ENCODE results near the gene GNAQ. TPM values are rescaled to one million over a fixed set of nuclear protein-coding genes. Genes with fewer than 3 reads are reported as not detected.

The GNAQ gene
- total RNA-seq, 4 donors from 2014 or later: 35.4 to 95.7 (median 52.3) TPM

GRCh38 chr9:77989909-77990308 is 41.7 kb downstream of the GNAQ start:
- intact Hi-C loops (cut with DNase I; ENCODE audit: low total_unique reads): no loop called here
- no peak for DNase-seq

GRCh38 chr9:77989458-77989857 is 42.2 kb downstream of the GNAQ start:
- Histone ChIP-seq H3K27me3 (no peaks in the 10 kb centered on the region), H3K9me3 (no peaks in the 10 kb centered on the region), H3K27ac (no peak overlapping the region), H3K4me1 (peaks cover 4 to 8% of the 10 kb centered on the region in 2 donors), H3K36me3 (no peaks in the 10 kb centered on the region), H3K4me3 (no peak overlapping the region)
- DNase-seq: no peak
- TF ChIP-seq, protein P1, sequence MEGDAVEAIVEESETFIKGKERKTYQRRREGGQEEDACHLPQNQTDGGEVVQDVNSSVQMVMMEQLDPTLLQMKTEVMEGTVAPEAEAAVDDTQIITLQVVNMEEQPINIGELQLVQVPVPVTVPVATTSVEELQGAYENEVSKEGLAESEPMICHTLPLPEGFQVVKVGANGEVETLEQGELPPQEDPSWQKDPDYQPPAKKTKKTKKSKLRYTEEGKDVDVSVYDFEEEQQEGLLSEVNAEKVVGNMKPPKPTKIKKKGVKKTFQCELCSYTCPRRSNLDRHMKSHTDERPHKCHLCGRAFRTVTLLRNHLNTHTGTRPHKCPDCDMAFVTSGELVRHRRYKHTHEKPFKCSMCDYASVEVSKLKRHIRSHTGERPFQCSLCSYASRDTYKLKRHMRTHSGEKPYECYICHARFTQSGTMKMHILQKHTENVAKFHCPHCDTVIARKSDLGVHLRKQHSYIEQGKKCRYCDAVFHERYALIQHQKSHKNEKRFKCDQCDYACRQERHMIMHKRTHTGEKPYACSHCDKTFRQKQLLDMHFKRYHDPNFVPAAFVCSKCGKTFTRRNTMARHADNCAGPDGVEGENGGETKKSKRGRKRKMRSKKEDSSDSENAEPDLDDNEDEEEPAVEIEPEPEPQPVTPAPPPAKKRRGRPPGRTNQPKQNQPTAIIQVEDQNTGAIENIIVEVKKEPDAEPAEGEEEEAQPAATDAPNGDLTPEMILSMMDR (IDR thresholded peaks at IDR 0.05): no peak
- TF ChIP-seq POLR2A (IDR thresholded peaks at IDR 0.05): no peak
- intact Hi-C loops (cut with DNase I; ENCODE audit: low total_unique reads): no loop called here

More at GRCh38 chr9:77989909-77990308, 41.7 kb downstream of the GNAQ start:
- Histone ChIP-seq H3K27me3 (no peaks in the 10 kb centered on the region), H3K27ac (no peak overlapping the region), H3K4me3 (no peak overlapping the region), H3K9me3 (no peaks in the 10 kb centered on the region), H3K4me1 (peaks cover 4 to 8% of the 10 kb centered on the region in 2 donors), H3K36me3 (no peaks in the 10 kb centered on the region)
- TF ChIP-seq, protein P1 (IDR thresholded peaks at IDR 0.05): no peak
- no peak for TF ChIP-seq POLR2A (IDR thresholded peaks at IDR 0.05)

GRCh38 chr9:77988630-77989029 is 43.0 kb downstream of the GNAQ start:
- DNase-seq: no peak
- Histone ChIP-seq H3K4me1 (peaks cover 4 to 8% of the 10 kb centered on the region in 2 donors), H3K36me3 (no peaks in the 10 kb centered on the region), H3K4me3 (no peak overlapping the region), H3K27ac (no peak overlapping the region), H3K27me3 (no peaks in the 10 kb centered on the region), H3K9me3 (no peaks in the 10 kb centered on the region)
- no peak for TF ChIP-seq POLR2A (IDR thresholded peaks at IDR 0.05)
- TF ChIP-seq, protein P1 (IDR thresholded peaks at IDR 0.05): no peak
- intact Hi-C loops (cut with DNase I; ENCODE audit: low total_unique reads): no loop called here

DNA sequence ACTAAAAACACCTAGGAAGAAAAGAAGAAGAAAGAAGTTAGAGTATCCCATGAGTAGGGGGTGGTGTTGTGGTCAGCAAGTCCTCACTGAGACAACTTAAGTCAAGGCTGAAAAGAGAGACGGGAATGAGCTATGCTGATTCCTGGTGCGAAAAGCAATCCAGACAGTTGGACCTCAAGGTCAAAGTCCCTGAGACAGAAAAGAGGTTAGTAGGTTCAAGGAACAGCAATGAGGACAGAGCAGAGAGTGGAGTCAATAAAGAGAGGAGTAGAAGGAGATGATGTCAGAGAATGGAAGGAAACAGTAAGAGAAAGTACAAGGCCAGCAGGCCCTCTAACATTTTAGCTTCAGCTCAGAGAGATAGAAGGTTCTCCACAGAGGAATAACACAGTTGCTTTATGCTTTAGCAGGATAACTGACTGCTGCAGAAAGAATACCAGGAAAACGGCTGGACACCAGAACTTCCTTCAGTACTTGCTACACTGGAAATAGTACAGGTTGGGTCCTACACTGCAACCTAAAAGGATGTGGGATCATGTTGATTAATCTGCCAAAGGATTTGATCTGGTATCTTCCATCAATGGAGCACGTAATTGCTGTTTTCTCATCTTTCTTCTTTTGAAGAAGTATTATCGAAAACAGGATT is 43.6 kb downstream of the GNAQ start:
- no peak for TF ChIP-seq POLR2A (IDR thresholded peaks at IDR 0.05)
- TF ChIP-seq, protein P1 (IDR thresholded peaks at IDR 0.05): no peak
- no peak for DNase-seq
- no peaks in the 10 kb centered on the region for H3K9me3 ChIP-seq
- peaks cover 4 to 8% of the 10 kb centered on the region in 2 donors for H3K4me1 ChIP-seq
- intact Hi-C loops (cut with DNase I; ENCODE audit: low total_unique reads): no loop called here
- H3K4me3 ChIP-seq: no peak overlapping the region
- H3K27ac ChIP-seq: no peak overlapping the region
- H3K36me3 ChIP-seq: no peaks in the 10 kb centered on the region
- H3K27me3 ChIP-seq: no peaks in the 10 kb centered on the region

GRCh38 chr9:77987081-77987656 is 44.4 kb downstream of the GNAQ start:
- intact Hi-C loops (cut with DNase I; ENCODE audit: low total_unique reads): no loop called here
- no peak for DNase-seq
- Histone ChIP-seq H3K9me3 (no peaks in the 10 kb centered on the region), H3K36me3 (no peaks in the 10 kb centered on the region), H3K27me3 (no peaks in the 10 kb centered on the region), H3K4me3 (no peak overlapping the region), H3K4me1 (peaks cover 4 to 8% of the 10 kb centered on the region in 2 donors), H3K27ac (no peak overlapping the region)
- TF ChIP-seq, protein P1 (IDR thresholded peaks at IDR 0.05): no peak
- TF ChIP-seq POLR2A (IDR thresholded peaks at IDR 0.05): no peak
